HG03196 (cell line): ENCODE results near the gene SETD1B.

Source experiments
- ATAC-seq: cut with Tn5 transposase; IDR thresholded peaks from one replicate; pipeline ENCODE4 v1.9.1; 2021; ENCODE audit not compliant: unreplicated experiment

The SETD1B gene

DNA sequence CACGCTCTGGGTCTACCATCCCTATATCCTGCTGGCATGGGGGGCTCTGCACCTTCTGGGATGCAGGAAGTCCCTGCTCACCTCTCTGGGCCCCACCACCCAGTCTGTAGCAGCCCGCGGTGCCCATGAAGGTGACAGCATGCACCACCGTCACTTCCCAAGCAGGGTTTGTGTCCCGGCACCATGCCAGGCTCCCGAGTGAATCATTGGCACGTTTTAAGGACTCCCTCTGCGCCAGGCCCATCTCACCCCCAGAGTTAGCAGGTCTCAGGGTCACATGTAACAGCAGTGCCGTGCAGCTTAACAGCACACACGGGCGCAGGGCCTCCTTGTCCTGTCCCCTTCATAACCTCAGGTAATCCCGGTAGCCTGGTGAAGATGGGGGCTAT, 19.9 kb downstream of the SETD1B start:
- no peak for ATAC-seq

DNA sequence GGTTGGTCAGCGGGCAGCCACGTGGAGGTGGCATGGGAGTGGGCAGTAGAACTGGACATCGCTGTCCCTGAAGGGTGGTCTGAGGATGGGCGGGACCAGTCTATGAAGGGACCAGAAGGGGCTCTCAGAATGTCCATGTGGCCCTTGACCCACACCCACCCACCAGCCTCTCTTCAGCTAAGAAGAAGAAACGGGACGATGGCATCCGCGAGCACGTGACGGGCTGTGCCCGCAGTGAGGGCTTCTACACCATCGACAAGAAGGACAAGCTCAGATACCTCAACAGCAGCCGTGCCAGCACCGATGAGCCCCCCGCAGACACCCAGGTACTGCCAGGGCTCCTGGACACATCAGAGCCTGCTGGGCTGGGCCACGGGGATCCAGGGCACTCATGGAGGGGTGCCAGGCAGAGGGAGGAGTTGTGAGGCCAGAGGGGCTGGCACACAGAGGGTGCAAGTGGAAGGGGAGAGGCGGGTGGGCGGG, 21.3 kb downstream of the SETD1B start:
- no peak for ATAC-seq

DNA sequence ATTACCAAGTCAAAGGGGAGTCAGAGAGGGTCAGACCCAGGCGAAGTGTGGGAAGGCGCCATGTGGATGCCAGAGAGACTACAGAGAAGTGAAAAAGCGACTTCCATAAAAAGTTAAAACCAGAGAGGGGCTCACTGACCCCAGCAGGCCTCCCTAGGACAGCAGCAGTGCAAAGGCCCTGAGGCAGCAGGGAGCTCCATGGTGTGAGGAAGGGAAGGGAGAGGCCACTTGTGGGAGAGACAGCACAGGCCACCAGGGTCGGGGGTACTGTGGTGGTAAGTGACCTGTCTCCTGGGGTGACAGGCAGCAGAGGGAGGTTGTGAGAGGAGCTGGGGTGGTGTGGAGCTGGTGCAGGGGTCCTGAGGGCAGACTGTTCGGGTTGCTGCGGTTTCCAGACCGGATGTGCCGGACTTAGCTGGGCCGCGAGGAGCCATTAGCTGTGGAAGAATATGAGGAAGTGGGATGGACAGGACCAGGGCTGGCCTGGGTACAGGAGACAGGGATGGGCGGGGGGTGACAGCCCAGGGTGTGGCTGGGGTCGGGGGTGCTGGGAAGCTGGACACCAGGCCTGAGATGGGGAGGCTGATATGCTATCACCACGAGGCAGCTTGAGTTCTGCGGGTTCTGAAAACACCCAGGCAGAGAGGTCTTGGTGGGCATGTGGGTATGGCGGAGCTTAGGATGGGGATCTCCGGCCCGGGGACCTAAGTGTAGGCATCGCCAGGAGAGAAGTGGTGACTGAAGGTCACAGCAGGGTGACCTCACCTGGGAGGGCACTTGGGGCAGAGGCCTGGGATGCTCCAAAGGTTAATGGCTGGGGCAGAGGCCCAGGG, 22.7 kb downstream of the SETD1B start:
- ATAC-seq: no peak

DNA sequence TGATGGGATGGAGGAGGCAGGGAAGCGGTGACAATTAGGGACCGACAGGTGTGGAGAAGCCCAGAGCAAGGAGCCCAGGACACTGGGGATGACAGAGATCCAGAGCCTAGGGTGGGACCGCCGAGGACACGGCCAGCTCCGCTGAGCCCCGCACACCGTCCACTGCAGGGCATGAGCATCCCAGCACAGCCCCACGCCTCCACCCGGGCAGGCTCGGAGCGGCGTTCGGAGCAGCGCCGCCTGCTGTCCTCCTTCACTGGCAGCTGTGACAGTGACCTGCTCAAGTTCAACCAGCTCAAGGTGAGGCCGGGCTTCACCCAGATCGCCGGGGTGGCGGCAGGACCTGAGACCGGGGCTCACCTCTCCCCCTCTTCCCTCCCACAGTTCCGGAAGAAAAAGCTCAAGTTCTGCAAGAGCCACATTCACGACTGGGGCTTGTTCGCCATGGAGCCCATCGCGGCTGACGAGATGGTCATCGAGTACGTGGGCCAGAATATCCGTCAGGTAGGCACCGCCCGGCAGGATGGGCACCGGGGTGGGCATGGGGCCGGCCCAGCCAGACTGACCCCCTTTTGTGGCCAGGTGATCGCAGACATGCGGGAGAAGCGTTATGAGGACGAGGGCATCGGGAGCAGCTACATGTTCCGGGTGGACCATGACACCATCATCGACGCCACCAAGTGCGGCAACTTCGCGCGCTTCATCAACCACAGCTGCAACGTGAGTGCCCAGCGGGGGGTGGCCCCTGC, 23.7 kb downstream of the SETD1B start:
- no peak for ATAC-seq

DNA sequence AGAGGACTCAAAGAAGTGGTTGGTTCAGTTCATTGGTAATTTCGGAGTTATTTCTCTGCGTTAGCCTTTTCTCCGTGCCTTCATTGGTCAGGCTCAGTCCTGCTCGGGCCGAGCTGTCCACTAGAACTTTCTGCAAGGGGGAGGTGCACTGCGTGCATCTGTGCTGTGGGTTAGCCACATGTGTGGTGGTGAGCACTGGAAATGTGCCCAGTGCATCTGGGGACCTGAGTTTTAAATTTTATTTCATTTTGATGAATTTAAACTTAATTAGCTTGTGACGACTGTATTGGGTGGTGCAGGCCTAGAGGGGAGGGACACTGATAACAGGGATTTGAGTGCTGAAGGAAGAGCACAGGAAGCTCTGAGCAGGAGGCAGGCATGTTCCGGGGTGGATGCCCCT, 24.5 kb downstream of the SETD1B start:
- no peak for ATAC-seq

DNA sequence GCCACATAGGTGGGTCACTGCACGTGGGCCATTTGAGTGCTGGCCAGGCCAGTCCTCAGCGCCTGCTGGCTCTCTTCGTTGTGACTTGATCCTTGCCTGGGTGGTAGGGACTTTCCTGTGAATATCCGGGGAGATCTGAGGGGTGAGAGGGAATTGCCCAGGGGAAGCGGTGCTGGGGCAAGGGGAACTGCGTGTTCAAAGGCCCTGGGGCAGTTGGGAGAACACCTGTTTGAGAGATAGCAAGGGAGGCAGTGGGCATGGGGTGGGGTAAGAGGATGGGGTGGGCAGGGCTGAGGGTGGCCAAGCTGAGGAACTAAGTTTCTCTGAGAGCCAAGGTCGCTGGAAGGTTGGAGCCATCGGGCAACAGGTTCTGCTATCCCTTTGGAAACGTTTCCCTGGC, 25.0 kb downstream of the SETD1B start:
- ATAC-seq: no peak

DNA sequence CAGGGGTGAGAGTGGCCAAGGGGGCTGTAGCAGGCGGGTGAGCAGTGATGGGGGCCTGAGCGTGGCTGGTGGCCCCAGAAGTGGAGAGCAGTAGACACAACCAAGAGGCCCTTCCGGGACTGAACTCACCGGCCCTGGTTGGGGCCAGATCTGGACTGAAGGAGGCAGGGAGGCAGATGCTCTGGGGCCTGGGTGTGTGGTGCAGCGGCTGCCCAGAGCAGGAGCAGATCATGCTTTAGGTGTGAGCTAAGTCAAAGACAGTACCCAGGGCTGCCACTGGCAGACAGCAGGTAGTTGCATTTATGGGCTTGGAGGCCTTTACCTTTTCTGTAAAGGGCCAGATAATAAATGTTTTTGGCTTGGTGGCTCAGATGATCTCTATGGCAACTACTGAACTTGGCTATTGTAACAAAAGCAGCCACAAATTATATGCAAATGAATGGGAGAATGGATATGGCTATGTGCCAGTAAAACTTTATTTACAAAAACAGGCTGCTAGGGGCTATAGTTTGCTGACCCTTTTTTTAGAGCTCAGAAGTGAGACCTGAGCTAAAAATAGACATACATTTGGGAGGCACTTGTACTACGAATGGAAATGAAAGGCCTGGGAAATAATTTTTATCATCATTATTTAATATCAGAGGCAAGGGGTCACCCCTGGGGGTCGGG, 25.6 kb downstream of the SETD1B start:
- ATAC-seq: no peak

DNA sequence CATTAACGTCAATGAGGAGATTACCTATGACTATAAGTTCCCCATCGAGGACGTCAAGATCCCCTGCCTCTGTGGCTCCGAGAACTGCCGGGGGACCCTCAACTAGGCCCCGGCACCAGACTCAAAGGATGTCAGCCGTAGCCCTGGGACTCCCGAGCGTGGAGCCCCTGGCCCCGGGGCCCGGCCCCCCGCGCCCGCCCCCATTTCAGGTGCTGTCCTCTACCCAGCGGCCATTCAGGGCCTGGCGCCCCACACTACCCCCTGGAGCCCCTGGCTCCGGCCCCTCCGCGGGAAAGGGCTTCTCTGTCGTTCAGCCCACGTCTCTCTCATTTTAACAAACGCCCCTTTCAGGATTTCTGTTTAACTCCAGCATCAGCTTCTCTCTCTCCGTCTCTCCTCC, 26.3 kb downstream of the SETD1B start:
- ATAC-seq: no peak

DNA sequence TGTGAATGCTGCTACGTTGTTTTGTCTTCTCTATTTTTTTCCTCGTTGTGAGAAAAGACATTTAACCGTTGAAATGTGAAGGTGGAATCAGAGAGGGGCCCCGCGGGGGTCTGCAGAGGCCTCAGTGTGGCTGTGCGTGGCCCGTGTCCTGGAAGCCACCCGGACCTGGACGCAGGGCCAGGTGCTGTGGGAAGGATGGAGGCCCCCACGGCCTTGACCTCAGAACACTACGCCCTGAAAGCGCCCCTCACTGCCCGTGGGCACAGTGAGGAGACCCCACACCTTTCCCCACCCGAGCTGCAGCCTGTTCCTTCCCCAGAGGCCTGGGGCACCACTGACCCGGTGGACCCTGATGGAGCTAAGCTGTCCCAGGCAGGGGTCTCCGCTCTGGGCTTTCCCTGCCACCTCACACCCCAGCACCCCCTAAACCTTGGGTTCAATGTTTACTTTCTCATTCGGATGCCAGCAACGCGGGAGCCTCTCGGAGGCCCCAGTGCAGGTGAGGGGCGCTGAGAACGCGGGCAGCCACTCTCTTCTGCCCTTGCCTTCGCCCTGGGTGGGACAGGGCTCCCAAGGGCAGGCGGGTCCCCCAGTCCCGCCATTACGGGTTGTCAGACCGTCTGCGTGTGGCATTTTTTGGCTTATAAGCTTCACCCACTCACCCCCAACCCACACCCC, 26.9 kb downstream of the SETD1B start:
- no peak for ATAC-seq

DNA sequence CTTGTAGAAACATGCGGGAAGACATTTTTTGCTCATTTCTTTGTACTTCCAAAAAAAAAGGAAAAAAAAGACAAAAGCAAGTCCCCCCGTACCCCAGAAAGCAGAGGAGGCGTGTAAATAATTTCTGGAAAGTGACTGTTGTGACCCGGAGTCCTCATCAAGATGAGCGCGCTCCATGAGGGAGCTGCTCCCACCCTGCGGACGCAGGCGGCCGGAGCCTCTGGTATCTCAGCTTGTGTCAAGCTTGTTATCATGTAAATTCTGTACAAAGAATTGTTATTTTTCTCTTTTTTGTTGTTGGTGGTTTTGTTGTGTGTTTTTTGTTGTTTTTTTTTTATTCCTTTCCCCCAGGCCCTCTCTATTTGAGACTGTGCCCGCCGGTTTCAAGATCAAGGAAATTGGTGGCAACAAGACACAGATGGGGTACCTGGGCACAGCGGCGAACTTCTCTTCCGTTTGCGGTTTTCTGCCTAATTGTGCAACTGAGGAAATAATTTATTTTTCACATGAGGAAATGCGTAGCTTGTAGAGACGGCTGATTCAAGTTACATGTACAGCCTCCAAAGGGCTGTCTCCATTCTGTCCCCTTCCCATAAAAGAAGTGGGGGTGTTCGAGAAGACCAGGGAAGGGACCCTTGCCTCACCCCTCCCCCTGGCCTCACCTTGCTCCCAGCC, 27.9 kb downstream of the SETD1B start:
- no peak for ATAC-seq

DNA sequence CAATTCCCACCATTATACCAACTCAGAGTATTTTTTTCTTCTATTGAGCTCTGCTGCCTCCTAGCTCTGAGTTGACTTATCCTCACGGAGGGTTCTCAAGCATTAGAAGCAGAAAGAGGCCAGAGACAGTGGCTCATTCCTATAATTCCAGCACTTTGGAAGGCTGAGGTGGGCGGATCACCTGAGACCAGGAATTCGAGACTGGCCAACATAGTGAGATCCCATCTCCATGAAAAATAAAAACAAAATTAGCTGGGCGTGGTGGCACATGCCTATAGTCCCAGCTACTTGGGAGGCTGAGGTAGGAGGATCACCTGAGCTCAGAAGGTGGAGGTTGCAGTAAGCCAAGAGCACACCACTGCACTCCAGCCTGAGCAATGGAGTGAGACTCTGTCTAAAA, 33.9 kb downstream of the SETD1B start:
- no peak for ATAC-seq

DNA sequence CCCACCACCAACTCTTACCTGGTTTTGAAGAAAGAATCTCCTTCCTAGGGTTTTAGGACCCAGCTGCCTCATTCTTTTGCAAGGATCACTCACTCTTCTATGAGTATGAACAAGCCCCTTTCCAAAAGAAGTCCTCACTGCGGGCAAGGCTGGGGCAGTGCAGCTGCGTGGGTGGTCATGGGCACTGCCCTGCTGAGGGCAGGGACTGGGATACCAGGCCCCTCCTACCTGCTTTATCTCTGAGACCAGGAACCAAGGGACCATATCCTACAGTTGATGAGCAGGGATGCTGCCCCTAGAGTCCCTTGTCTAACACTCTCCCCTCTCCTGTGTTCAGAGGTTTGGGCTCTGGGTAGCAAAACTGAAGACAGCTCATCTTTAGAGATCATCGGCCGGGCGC, 34.3 kb downstream of the SETD1B start:
- ATAC-seq: no peak

DNA sequence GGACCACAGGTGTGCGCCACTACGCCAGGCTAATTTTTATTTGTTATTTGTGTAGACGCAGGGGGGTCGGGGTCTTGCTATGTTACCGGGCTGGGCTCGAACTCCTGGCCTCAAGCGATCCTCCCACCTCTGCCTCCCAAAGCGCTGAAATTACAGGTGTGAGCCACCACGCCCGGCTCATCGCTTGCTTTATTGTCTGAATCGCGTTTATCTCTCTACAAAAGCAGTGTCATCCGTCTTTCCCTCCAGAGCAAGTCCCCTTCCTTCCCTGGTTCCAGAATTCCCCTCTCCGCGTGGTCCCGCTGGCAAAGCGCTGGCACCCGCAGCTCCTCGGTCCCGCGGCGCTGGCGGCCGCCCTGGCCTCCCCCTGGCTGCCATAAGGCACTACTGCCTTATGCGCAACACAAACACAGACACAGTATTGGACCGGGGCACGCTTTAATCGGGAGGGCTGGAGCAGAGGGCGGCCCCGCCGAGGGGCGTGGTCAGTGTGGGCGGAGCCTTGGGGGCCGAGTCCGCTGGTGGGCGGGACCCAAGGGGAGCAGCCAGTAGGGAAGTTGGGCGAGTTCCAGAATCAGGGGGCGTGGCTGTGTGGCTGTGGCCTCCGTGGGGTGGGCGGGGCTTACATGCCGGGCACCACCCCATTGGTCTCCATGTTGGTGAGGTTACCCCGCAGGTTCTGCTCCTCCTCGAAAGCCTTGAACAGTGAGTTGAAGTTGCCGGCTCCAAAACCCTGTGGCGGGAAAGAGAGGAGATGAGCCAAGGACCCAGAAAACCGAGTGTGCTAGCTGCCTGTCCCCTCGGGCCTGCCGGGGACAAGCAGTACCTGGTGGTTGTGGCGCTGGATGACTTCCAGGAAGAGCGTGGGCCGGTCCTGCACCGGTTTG, 35.5 kb downstream of the SETD1B start:
- ATAC-seq: peak; percentile 93

DNA sequence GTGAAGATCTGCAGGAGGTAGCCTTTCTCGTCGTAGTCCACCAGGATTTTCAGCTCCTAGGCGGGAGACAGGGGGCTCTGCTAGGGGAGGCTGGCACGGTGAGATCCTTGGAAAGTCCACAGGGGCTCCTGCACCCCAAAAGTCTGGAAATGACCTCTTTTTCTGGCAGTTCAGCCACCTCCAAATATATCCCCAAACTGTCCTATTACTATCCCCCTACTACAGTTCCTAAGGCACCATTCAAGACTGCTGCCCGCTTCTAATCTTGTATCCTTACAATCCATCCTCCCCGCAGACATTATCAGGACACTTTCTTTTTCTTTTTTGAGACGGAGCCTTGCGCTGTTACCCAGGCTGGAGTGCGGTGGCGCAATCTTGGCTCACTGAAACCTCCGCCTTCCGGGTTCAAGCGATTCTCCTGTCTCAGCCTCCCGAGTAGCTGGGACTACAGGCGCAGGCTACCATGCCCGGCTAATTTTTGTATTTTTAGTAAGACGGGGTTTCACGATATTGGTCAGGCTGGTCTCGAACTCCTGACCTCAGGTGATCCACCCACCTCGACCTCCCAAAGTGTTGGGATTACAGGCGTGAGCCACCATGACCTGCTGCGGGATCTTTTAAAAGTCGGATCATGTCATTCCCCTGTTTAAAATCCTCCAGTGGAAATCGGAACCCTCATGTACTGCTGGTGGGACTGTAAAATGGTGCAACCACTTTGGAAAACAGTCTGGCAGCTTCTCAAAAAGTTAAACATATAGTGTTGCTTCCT, 36.4 kb downstream of the SETD1B start:
- ATAC-seq: no peak

DNA sequence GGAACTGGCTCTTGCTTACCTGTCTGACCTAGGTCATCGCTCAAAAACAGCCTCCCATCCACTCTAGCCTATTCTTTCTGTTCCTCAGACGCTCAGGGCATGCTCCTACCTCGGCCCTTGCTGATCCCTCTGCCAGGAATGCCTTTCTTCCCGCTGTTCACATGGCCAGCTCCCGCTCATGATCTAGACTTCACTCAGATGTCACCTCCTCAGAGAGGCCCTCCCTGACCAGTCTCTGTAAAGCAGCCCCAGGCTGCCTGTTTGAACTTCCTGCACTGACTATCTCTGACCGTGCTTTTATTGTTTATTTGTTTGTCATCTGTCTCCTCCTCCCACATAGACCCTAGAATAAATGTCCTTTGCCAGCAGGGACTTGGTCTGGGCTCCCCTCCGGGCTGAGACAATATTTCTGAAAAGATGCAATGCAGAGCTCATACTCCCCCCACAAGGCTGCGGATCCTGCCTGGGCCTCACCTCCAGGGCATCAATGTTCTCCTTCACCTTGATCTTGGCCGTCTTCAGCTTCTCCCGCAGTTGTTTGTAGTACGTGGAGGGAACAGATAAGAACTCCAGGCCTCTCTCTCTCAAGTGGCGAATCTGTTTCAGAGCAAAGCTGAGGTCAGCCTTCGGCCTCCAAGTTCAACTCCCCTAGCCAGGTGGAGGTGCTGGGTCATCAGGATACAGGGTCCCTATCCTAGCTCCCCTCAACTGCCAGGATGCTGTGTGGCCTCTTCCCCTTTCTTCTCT, 39.6 kb downstream of the SETD1B start:
- ATAC-seq: no peak

DNA sequence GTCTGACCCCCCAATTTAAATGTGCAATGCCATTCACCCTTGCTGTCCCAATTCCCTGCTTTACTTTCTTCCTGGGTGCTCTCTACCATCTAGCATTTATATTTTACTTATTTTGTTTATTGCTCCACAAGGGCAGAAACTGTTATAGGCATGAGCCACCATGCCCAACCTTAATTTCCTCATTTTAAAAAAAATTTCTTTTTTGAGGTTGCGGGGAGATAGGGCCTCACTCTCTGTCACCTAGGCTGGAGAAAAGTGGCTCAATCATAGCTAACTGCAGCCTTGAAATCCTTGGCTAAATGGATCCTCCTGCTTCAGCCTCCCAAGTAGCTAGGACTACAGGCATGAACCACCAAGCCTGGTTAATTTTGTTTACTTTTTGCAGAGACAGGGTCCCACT, 41.9 kb downstream of the SETD1B start:
- ATAC-seq: no peak

DNA sequence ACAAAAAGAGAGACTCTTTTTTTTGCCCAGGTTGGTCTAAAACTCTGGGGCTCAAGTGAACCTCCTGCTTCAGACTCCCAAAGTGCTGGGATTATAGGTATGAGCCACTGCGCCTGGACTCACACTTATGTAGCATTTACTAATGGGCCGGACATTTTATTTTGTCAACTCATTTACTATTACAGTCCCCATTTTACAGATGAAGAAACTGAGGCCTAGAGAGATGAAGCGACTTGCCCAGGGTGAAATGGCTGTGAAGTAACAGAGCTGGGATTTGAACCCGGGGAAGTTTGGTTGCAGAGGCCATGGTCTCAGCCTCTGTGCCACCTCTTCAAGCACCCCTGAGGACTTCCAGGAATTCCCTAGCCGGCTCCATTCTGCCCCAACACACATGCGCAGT, 45.4 kb downstream of the SETD1B start:
- ATAC-seq: no peak

DNA sequence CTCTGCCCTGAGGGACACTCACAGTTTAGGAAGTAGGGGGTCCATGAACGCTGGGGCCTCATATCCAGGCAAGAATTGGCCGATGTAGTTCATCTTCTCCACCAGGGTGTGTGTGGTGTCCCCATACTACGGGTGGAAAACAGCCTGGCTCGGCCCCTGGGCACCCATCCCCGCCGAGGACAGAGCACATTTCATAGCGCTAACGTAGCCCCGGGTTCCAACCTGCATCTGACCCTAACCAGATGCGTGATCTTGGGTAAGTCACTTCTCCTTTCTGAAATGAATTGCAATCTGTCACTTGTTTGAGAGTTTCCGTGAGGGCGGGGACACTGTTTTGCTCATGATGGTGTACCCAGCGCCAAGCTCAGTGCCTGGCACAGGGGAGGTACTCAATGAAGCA, 45.9 kb downstream of the SETD1B start:
- ATAC-seq: no peak
